HEK293 (cell line): ENCODE results near the gene ZDHHC14.
A peak's percentile ranks its signal among the peaks of the same experiment; 100 is the strongest.
"Not testable (repeated sequence)": the region's sequence is repeated elsewhere in the genome, so short reads cannot be mapped to it uniquely, and the experiment has no call there.

Experiments
- CTCF ChIA-PET: fragments of 350-600 bp; formaldehyde crosslinking; extraction: SDS; loops from one replicate; lab custom pipeline; 2021; ENCODE audit warnings: antibody characterized with exemption; lab: Yijun Ruan, JAX
- POLR2A ChIA-PET: fragments of 300-600 bp; formaldehyde crosslinking; extraction: SDS; loops from one replicate; lab custom pipeline; 2020; ENCODE audit warnings: antibody characterized with exemption, inconsistent platforms; lab: Yijun Ruan, JAX
- H3K27ac ChIP-seq: fragments of 200-500 bp; sonication (Bioruptor generic); 2 replicates; pipeline ENCODE4 v1.5.1; 2014; ENCODE audit warnings: low read depth, low read length, control low read depth, inconsistent platforms; ENCODE audit errors: extremely low read depth
- H3K36me3 ChIP-seq, 2 experiments: fragments of 200-500 bp in 1 of 2; sonication (Bioruptor generic) in 1 of 2; 1 replicate in 1 of 2; 2 replicates in 1 of 2; pipeline ENCODE4 v1.5.1; 2014 to 2017; ENCODE audit warnings: inconsistent platforms in 2 of 2, low read length in 2 of 2; ENCODE audit not compliant: control insufficient read depth in 2 of 2, insufficient read depth in 1 of 2
- H3K4me1 ChIP-seq: fragments of 200-500 bp; sonication (Bioruptor generic); 2 replicates; pipeline ENCODE4 v1.5.1; 2014; ENCODE audit warnings: mild to moderate bottlenecking, low read length, inconsistent platforms; ENCODE audit not compliant: control insufficient read depth, insufficient read depth
- H3K4me3 ChIP-seq: 2 replicates; pipeline ENCODE4 v1.5.1; 2011; ENCODE audit warnings: low read depth, mild to moderate bottlenecking, control low read depth, low read length, moderate library complexity
- H3K9me3 ChIP-seq: fragments of 200-500 bp; sonication (Bioruptor generic); 2 replicates; pipeline ENCODE4 v1.5.1; 2014; ENCODE audit warnings: low read depth, low read length, inconsistent platforms; ENCODE audit not compliant: control insufficient read depth, insufficient read depth
- FEZF1 ChIP-seq: fragments of 450-650 bp; formaldehyde crosslinking; IDR thresholded peaks from 2 replicates; pipeline ENCODE4 v1.5.1; 2016; ENCODE audit warnings: missing biosample characterization, missing genetic modification characterization
- GLI4 ChIP-seq: fragments of 450-650 bp; formaldehyde crosslinking; IDR thresholded peaks from 2 replicates; pipeline ENCODE4 v1.5.1; 2016; ENCODE audit warnings: missing biosample characterization, missing genetic modification characterization
- KLF1 ChIP-seq: fragments of 450-650 bp; formaldehyde crosslinking; IDR thresholded peaks from 2 replicates; pipeline ENCODE4 v1.5.1; 2016; ENCODE audit warnings: missing biosample characterization, missing genetic modification characterization
- ZFP69B ChIP-seq: fragments of 450-650 bp; formaldehyde crosslinking; IDR thresholded peaks from 2 replicates; pipeline ENCODE4 v1.5.1; 2016; ENCODE audit warnings: missing biosample characterization, missing genetic modification characterization
- ZIC2 ChIP-seq: fragments of 450-650 bp; formaldehyde crosslinking; IDR thresholded peaks from 2 replicates; pipeline ENCODE4 v1.5.1; 2016; ENCODE audit warnings: missing biosample characterization, missing genetic modification characterization
- ZNF10 ChIP-seq: fragments of 450-650 bp; formaldehyde crosslinking; IDR thresholded peaks from 2 replicates; pipeline ENCODE4 v1.5.1; 2017; ENCODE audit warnings: missing biosample characterization, missing genetic modification characterization
- ZNF223 ChIP-seq: fragments of 450-650 bp; formaldehyde crosslinking; IDR thresholded peaks from 2 replicates; pipeline ENCODE4 v1.5.1; 2016; ENCODE audit warnings: missing biosample characterization, missing genetic modification characterization
- ZNF274 ChIP-seq, 2 experiments: fragments of 200-500 bp in 1 of 2; fragments of 450-650 bp in 1 of 2; sonication (Bioruptor generic) in 1 of 2; formaldehyde crosslinking in 1 of 2; IDR thresholded peaks; 2 replicates each; pipeline versions ENCODE4 v1.5.1 to v1.6.1; 2014 to 2016; ENCODE audit warnings: borderline replicate concordance in 1 of 2, inconsistent platforms in 1 of 2, low read length in 1 of 2, missing biosample characterization in 1 of 2, missing genetic modification characterization in 1 of 2
- ZNF292 ChIP-seq: fragments of 450-650 bp; formaldehyde crosslinking; IDR thresholded peaks from 2 replicates; pipeline ENCODE4 v1.5.1; 2016; ENCODE audit warnings: low read depth, missing biosample characterization, missing genetic modification characterization, borderline replicate concordance
- ZNF48 ChIP-seq: fragments of 450-650 bp; formaldehyde crosslinking; IDR thresholded peaks from 2 replicates; pipeline ENCODE4 v1.5.1; 2016; ENCODE audit warnings: missing biosample characterization, missing genetic modification characterization
- ZNF529 ChIP-seq: fragments of 450-650 bp; formaldehyde crosslinking; IDR thresholded peaks from 2 replicates; pipeline ENCODE4 v1.5.1; 2017; ENCODE audit warnings: missing genetic modification characterization, missing biosample characterization; ENCODE audit not compliant: insufficient replicate concordance
- ZNF621 ChIP-seq: fragments of 450-650 bp; formaldehyde crosslinking; IDR thresholded peaks from 2 replicates; pipeline ENCODE4 v1.5.1; 2017; ENCODE audit warnings: missing biosample characterization, missing genetic modification characterization
- TF ChIP-seq, protein P1 (sequence below): fragments of 450-650 bp; formaldehyde crosslinking; IDR thresholded peaks from 2 replicates; pipeline ENCODE4 v1.5.1; 2017; ENCODE audit warnings: missing biosample characterization, missing genetic modification characterization
- TF ChIP-seq, protein P2 (sequence below): fragments of 450-650 bp; formaldehyde crosslinking; IDR thresholded peaks from 2 replicates; pipeline ENCODE4; 2016; ENCODE audit warnings: missing biosample characterization, missing genetic modification characterization
- TF ChIP-seq, protein P3 (sequence below): fragments of 450-650 bp; formaldehyde crosslinking; IDR thresholded peaks from 2 replicates; pipeline ENCODE4 v1.5.1; 2016; ENCODE audit warnings: missing biosample characterization, missing genetic modification characterization
- TF ChIP-seq, protein P4 (sequence below): fragments of 450-650 bp; formaldehyde crosslinking; IDR thresholded peaks from 2 replicates; pipeline ENCODE4 v1.5.1; 2016; ENCODE audit warnings: missing biosample characterization, missing genetic modification characterization
- TF ChIP-seq, protein P5 (sequence below): fragments of 450-650 bp; formaldehyde crosslinking; IDR thresholded peaks from 2 replicates; pipeline ENCODE4 v1.5.1; 2017; ENCODE audit warnings: missing biosample characterization, missing genetic modification characterization
- TF ChIP-seq, protein P6 (sequence below): sonication (generic); formaldehyde crosslinking; IDR thresholded peaks from 2 replicates; pipeline ENCODE4 v1.8.1; 2022; ENCODE audit warnings: mild to moderate bottlenecking, moderate library complexity, missing genetic modification reagents
- TF ChIP-seq, protein P7 (sequence below): fragments of 450-650 bp; formaldehyde crosslinking; IDR thresholded peaks from 2 replicates; pipeline ENCODE4 v1.5.1; 2016; ENCODE audit warnings: missing biosample characterization, missing genetic modification characterization

ZDHHC14 gene

DNA sequence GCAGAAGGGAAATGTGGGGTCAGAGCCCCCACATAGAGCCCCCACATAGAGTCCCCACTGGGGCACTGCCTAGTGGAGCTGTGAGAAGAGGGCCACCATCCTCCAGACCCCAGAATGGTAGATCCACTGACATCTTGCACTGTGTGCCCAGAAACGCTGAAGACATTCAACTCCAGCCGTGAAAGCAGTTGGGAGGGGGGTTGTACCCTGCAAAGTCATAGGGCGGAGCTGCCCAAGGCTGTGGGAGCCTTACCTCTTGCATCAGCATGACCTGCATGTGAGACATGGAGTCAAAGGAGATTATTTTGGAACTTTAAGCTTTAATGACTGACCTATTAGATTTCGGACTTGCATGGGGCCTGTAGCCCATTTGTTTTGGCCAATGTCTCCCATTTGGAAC lies 209.7 kb downstream of the ZDHHC14 start:
- H3K4me3 ChIP-seq, H3K36me3 ChIP-seq, H3K4me1 ChIP-seq, H3K9me3 ChIP-seq, POLR2A ChIA-PET, H3K27ac ChIP-seq: not testable (repeated sequence)
- CTCF ChIA-PET, result interaction anchor here (0.6 kb wide), 1 partner anchor 29 kb away, joined by 4 read pairs; no protein-coding TSS in a partner anchor

DNA sequence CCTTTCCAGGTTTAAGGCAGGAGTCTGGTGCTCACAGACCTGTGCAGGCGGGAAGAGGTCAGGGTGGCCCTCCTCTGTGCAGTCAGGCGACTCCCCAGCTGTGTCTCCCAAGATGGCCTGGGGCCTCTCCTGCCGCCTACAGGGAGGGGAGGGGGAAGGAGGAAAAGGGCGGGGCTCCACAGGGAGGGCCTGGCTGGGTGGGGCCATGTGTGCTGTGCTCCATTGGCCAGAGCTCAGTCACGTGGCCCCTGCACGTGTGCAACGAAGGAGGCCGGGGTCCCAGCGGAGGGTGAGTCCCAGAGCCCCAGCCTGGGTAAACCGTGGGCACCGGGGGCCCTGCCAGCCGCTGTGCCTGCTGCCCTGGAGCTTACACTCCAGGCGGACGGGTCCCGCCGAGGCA lies 211.6 kb downstream of the ZDHHC14 start:
- no peaks in the 10 kb centered on the region for H3K9me3 ChIP-seq
- no peaks in the 10 kb centered on the region for H3K36me3 ChIP-seq
- H3K4me1 ChIP-seq, result no peaks in the 10 kb centered on the region
- H3K4me3 ChIP-seq, result no peak overlapping the region
- ChIA-PET CTCF (no interaction called here), POLR2A (no interaction called here)
- no peak for TF ChIP-seq ZNF10
- TF ChIP-seq, protein P1, sequence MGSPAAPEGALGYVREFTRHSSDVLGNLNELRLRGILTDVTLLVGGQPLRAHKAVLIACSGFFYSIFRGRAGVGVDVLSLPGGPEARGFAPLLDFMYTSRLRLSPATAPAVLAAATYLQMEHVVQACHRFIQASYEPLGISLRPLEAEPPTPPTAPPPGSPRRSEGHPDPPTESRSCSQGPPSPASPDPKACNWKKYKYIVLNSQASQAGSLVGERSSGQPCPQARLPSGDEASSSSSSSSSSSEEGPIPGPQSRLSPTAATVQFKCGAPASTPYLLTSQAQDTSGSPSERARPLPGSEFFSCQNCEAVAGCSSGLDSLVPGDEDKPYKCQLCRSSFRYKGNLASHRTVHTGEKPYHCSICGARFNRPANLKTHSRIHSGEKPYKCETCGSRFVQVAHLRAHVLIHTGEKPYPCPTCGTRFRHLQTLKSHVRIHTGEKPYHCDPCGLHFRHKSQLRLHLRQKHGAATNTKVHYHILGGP, result no peak
- TF ChIP-seq, protein P2, sequence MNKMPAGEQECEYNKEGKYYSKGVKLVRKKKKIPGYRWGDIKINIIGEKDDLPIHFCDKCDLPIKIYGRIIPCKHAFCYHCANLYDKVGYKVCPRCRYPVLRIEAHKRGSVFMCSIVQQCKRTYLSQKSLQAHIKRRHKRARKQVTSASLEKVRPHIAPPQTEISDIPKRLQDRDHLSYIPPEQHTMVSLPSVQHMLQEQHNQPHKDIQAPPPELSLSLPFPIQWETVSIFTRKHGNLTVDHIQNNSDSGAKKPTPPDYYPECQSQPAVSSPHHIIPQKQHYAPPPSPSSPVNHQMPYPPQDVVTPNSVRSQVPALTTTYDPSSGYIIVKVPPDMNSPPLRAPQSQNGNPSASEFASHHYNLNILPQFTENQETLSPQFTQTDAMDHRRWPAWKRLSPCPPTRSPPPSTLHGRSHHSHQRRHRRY (tag by site-specific recombination), result no peak
- peak; percentile 36; the same call in 1 of the 2 replicates for TF ChIP-seq KLF1 (tag by site-specific recombination)
- TF ChIP-seq, all 188 proteins: peak for 1
- H3K27ac ChIP-seq, result no peak overlapping the region

DNA sequence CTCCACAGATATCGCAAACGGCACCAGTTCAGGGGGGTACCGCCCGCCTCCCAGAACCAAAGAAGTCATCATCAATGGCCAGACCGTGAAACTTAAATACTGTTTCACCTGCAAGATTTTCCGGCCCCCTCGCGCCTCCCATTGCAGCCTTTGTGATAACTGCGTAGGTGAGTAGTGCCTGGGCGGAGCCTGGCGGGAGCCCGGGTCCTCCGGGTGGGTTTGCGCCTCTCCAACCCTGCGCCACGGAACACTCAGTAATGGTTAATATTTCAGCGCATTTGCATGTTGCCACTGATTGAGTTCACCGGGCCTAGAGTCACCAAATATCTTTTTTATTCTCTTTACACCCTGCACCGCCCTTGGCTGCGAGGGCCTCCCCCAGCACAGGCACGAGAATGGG lies 212.0 kb downstream of the ZDHHC14 start:
- no peaks in the 10 kb centered on the region for H3K36me3 ChIP-seq
- ChIA-PET CTCF (no interaction called here), POLR2A (no interaction called here)
- no peaks in the 10 kb centered on the region for H3K9me3 ChIP-seq
- H3K27ac ChIP-seq, result no peak overlapping the region
- H3K4me1 ChIP-seq, result no peaks in the 10 kb centered on the region
- H3K4me3 ChIP-seq, result no peak overlapping the region
- TF ChIP-seq ZIC2 (no peak), ZNF621 (tag by site-specific recombination) (no peak), ZNF274 (IDR thresholded peaks at IDR 0.05; ENCODE audit: low read length) (no peak), ZNF274 (tag by site-specific recombination; IDR thresholded peaks at IDR 0.05; ENCODE audit: borderline replicate concordance) (no peak), GLI4 (tag by site-specific recombination) (no peak), ZNF223 (tag by site-specific recombination) (no peak), ZFP69B (no peak), ZNF48 (tag by site-specific recombination) (no peak), FEZF1 (no peak), ZNF529 (tag by site-specific recombination) (no peak), ZNF292 (no peak)
- TF ChIP-seq, protein P3, sequence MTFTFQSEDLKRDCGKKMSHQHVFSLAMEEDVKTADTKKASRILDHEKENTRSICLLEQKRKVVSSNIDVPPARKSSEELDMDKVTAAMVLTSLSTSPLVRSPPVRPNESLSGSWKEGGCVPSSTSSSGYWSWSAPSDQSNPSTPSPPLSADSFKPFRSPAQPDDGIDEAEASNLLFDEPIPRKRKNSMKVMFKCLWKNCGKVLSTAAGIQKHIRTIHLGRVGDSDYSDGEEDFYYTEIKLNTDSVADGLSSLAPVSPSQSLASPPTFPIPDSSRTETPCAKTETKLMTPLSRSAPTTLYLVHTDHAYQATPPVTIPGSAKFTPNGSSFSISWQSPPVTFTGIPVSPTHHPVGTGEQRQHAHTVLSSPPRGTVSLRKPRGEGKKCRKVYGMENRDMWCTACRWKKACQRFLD (tag by site-specific recombination), result no peak
- TF ChIP-seq, protein P4, sequence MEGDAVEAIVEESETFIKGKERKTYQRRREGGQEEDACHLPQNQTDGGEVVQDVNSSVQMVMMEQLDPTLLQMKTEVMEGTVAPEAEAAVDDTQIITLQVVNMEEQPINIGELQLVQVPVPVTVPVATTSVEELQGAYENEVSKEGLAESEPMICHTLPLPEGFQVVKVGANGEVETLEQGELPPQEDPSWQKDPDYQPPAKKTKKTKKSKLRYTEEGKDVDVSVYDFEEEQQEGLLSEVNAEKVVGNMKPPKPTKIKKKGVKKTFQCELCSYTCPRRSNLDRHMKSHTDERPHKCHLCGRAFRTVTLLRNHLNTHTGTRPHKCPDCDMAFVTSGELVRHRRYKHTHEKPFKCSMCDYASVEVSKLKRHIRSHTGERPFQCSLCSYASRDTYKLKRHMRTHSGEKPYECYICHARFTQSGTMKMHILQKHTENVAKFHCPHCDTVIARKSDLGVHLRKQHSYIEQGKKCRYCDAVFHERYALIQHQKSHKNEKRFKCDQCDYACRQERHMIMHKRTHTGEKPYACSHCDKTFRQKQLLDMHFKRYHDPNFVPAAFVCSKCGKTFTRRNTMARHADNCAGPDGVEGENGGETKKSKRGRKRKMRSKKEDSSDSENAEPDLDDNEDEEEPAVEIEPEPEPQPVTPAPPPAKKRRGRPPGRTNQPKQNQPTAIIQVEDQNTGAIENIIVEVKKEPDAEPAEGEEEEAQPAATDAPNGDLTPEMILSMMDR (tag by site-specific recombination), result no peak
- TF ChIP-seq, protein P5, sequence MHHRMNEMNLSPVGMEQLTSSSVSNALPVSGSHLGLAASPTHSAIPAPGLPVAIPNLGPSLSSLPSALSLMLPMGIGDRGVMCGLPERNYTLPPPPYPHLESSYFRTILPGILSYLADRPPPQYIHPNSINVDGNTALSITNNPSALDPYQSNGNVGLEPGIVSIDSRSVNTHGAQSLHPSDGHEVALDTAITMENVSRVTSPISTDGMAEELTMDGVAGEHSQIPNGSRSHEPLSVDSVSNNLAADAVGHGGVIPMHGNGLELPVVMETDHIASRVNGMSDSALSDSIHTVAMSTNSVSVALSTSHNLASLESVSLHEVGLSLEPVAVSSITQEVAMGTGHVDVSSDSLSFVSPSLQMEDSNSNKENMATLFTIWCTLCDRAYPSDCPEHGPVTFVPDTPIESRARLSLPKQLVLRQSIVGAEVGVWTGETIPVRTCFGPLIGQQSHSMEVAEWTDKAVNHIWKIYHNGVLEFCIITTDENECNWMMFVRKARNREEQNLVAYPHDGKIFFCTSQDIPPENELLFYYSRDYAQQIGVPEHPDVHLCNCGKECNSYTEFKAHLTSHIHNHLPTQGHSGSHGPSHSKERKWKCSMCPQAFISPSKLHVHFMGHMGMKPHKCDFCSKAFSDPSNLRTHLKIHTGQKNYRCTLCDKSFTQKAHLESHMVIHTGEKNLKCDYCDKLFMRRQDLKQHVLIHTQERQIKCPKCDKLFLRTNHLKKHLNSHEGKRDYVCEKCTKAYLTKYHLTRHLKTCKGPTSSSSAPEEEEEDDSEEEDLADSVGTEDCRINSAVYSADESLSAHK (tag by site-specific recombination), result no peak
- TF ChIP-seq, protein P6, sequence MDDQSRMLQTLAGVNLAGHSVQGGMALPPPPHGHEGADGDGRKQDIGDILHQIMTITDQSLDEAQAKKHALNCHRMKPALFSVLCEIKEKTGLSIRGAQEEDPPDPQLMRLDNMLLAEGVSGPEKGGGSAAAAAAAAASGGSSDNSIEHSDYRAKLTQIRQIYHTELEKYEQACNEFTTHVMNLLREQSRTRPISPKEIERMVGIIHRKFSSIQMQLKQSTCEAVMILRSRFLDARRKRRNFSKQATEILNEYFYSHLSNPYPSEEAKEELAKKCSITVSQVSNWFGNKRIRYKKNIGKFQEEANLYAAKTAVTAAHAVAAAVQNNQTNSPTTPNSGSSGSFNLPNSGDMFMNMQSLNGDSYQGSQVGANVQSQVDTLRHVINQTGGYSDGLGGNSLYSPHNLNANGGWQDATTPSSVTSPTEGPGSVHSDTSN, result no peak
- TF ChIP-seq, protein P7, sequence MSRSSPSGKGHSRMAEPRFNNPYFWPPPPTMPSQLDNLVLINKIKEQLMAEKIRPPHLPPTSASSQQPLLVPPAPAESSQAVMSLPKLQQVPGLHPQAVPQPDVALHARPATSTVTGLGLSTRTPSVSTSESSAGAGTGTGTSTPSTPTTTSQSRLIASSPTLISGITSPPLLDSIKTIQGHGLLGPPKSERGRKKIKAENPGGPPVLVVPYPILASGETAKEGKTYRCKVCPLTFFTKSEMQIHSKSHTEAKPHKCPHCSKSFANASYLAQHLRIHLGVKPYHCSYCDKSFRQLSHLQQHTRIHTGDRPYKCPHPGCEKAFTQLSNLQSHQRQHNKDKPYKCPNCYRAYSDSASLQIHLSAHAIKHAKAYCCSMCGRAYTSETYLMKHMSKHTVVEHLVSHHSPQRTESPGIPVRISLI, result no peak
